Measurements from ENCODE around the gene SLC6A6. TPM values are rescaled to one million over a fixed set of nuclear protein-coding genes. Genes with fewer than 3 reads are reported as not detected.
A peak's percentile ranks its signal among the peaks of the same experiment; 100 is the strongest.

SLC6A6 gene
- total RNA-seq, 1 experiment from 2014 or later: 72.6 TPM

GRCh38 chr3:14513566-14514322 is 111.3 kb downstream of the SLC6A6 start:
- no peaks in the 10 kb centered on the region for H4K20me1 ChIP-seq (ENCODE audit: control insufficient read depth, insufficient read depth, insufficient read length)
- H3K9ac ChIP-seq (ENCODE audit: extremely low read depth, insufficient read length, low read length): no peak overlapping the region
- H3K56ac ChIP-seq (ENCODE audit: insufficient read length, low read depth, low read length): no peak overlapping the region
- H3K23ac ChIP-seq (ENCODE audit: insufficient read length, low read depth, low read length): no peak overlapping the region
- Mint-ChIP-seq H3K4me1 (peaks cover 12 to 19% of the 10 kb centered on the region in 2 experiments), H3K36me3 (ENCODE audit: insufficient read depth in 1 of 3, low read depth in 3 of 3) (no peaks in the 10 kb centered on the region), H3K27ac (no peak overlapping the region), H3K4me3 (no peak overlapping the region), H3K9me3 (no peaks in the 10 kb centered on the region), H3K27me3 (ENCODE audit: low read depth) (peaks cover 3% of the 10 kb centered on the region)
- H4K8ac ChIP-seq (replicated peaks; ENCODE audit: insufficient read length, low read depth, low read length): no peak overlapping the region
- no peak overlapping the region for H2BK120ac ChIP-seq (ENCODE audit: low read depth, low read length, poor library complexity, severe bottlenecking)
- H3K27ac ChIP-seq (ENCODE audit: insufficient read length, low read depth, low read length): no peak overlapping the region
- no peak overlapping the region for H3K14ac ChIP-seq (ENCODE audit: insufficient read depth, low read length)
- no peak overlapping the region for H3K18ac ChIP-seq (ENCODE audit: insufficient read length, low read depth, low read length)
- H3K79me2 ChIP-seq (ENCODE audit: insufficient read depth, low read length): no peaks in the 10 kb centered on the region
- H2BK15ac ChIP-seq (ENCODE audit: low read depth, low read length): no peak overlapping the region
- no peak overlapping the region for H3K4ac ChIP-seq (ENCODE audit: low read depth, low read length)
- H2BK12ac ChIP-seq (ENCODE audit: insufficient read length, low read depth, low read length): no peak overlapping the region
- no peaks in the 10 kb centered on the region for H3K27me3 ChIP-seq (ENCODE audit: insufficient read depth, low read length)
- no peak overlapping the region for H4K5ac ChIP-seq (ENCODE audit: insufficient read length, low read depth, low read length)
- peak; percentile 26 for DNase-seq
- no peaks in the 10 kb centered on the region for H3K9me3 ChIP-seq (ENCODE audit: control insufficient read depth, low read depth, low read length)
- H2BK5ac ChIP-seq (ENCODE audit: insufficient read length, low read length): no peak overlapping the region
- no CpG with 5 or more reads among the region's 18 CpGs for WGBS (ENCODE audit: extremely low coverage, insufficient read length, low lambda C conversion rate)
- no peak overlapping the region for H3T11ph ChIP-seq (ENCODE audit: low read length)
- H4K91ac ChIP-seq (ENCODE audit: insufficient read length, low read depth, low read length): no peak overlapping the region
- no peaks in the 10 kb centered on the region for H3K79me1 ChIP-seq (ENCODE audit: insufficient read depth, low read depth, low read length, poor library complexity, severe bottlenecking)
- H2AK5ac ChIP-seq (ENCODE audit: insufficient read length, low read length): no peak overlapping the region
- H2BK20ac ChIP-seq (ENCODE audit: low read depth, low read length, poor library complexity, severe bottlenecking): no peak overlapping the region
- no peak overlapping the region for H3K4me2 ChIP-seq (ENCODE audit: insufficient read depth, insufficient read length, low read length)
- TF ChIP-seq, protein P1, sequence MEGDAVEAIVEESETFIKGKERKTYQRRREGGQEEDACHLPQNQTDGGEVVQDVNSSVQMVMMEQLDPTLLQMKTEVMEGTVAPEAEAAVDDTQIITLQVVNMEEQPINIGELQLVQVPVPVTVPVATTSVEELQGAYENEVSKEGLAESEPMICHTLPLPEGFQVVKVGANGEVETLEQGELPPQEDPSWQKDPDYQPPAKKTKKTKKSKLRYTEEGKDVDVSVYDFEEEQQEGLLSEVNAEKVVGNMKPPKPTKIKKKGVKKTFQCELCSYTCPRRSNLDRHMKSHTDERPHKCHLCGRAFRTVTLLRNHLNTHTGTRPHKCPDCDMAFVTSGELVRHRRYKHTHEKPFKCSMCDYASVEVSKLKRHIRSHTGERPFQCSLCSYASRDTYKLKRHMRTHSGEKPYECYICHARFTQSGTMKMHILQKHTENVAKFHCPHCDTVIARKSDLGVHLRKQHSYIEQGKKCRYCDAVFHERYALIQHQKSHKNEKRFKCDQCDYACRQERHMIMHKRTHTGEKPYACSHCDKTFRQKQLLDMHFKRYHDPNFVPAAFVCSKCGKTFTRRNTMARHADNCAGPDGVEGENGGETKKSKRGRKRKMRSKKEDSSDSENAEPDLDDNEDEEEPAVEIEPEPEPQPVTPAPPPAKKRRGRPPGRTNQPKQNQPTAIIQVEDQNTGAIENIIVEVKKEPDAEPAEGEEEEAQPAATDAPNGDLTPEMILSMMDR (conservative IDR thresholded peaks at IDR 0.05): no peak
- H2AFZ ChIP-seq (ENCODE audit: low read length): no peak overlapping the region
- no peaks in the 10 kb centered on the region for H3K23me2 ChIP-seq (ENCODE audit: insufficient read length, low read depth, low read length, poor library complexity, severe bottlenecking)
- no peaks in the 10 kb centered on the region; the same call in 1 of the 2 replicates for H3K4me1 ChIP-seq (ENCODE audit: insufficient read depth, low read length)

Measured in H9 (cell line).